Suprapubic skin (tissue), 4 donors: ENCODE results near the gene APC2.

ENCODE experiments used
- CTCF ChIP-seq, 2 donors: fragments of 200-600 bp in 1 of 2; fragments of 450-650 bp in 1 of 2; sonication (generic) in 1 of 2; IDR thresholded peaks; one replicate each; pipeline ENCODE4 v1.5.1; 2016 to 2019; ENCODE audit warnings: antibody characterized with exemption in 2 of 2, mild to moderate bottlenecking in 1 of 2, moderate library complexity in 1 of 2
- POLR2A ChIP-seq, 2 donors: fragments of 450-650 bp; IDR thresholded peaks; one replicate each; pipeline ENCODE4 v1.6.1; 2017; ENCODE audit warnings: antibody characterized with exemption in 2 of 2, mild to moderate bottlenecking in 2 of 2, moderate library complexity in 2 of 2
- POLR2AphosphoS5 ChIP-seq, 3 donors: sonication (generic); formaldehyde crosslinking; IDR thresholded peaks; one replicate each; pipeline ENCODE4 v1.6.1; 2017; ENCODE audit warnings: antibody characterized with exemption in 3 of 3

- TF ChIP-seq POLR2AphosphoS5 (IDR thresholded peaks at IDR 0.05) (no peak), CTCF (IDR thresholded peaks at IDR 0.05) (no peak), POLR2A (IDR thresholded peaks at IDR 0.05) (no peak)
Observed at GRCh38 chr19:1425902-1426301, 24.0 kb upstream of the APC2 start.
